SU-DHL-6 (cell line): ENCODE data around the gene PNMA8A.

ENCODE experiments used
- EZH2phosphoT487 ChIP-seq: fragments of 200-600 bp; sonication (generic), shearing (Covaris generic); conservative IDR thresholded peaks from 2 replicates; pipeline ENCODE4 v1.6.1; 2018; ENCODE audit warnings: mild to moderate bottlenecking, antibody characterized with exemption, low read length, moderate library complexity, mixed read lengths
- TF ChIP-seq, protein P1 (sequence below): fragments of 200-600 bp; sonication (generic); IDR thresholded peaks from one replicate; pipeline ENCODE4 v1.5.1; 2017; ENCODE audit warnings: antibody characterized with exemption, mild to moderate bottlenecking, low read length, moderate library complexity; ENCODE audit not compliant: insufficient read depth, poor library complexity, severe bottlenecking

DNA sequence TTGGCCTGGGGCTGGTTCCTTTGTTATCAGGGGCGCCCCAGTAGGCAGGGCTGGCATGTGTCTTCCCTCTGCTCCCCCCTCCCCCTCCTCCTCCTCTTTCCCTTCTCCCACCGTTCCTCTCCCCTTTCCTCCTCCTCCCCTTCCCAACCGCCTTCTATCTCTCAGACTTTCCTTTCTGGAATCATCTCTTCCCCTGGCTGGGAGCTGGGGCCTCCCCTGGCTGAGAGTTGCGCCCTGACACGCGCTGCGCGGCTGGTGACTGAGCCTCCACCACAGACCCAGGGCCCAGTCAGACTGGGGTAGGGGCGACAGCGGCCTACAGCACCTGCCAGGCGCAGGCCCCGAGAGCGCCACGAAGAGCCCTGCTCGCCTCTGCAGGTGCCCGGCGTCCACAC, 21.5 kb upstream of the PNMA8A start:
- TF ChIP-seq, protein P1, sequence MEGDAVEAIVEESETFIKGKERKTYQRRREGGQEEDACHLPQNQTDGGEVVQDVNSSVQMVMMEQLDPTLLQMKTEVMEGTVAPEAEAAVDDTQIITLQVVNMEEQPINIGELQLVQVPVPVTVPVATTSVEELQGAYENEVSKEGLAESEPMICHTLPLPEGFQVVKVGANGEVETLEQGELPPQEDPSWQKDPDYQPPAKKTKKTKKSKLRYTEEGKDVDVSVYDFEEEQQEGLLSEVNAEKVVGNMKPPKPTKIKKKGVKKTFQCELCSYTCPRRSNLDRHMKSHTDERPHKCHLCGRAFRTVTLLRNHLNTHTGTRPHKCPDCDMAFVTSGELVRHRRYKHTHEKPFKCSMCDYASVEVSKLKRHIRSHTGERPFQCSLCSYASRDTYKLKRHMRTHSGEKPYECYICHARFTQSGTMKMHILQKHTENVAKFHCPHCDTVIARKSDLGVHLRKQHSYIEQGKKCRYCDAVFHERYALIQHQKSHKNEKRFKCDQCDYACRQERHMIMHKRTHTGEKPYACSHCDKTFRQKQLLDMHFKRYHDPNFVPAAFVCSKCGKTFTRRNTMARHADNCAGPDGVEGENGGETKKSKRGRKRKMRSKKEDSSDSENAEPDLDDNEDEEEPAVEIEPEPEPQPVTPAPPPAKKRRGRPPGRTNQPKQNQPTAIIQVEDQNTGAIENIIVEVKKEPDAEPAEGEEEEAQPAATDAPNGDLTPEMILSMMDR, result no peak
- no peak for TF ChIP-seq EZH2phosphoT487
